ENCODE data around the gene STX10. TPM values are rescaled to one million over a fixed set of nuclear protein-coding genes. Genes with fewer than 3 reads are reported as not detected.
A peak's percentile ranks its signal among the peaks of the same experiment; 100 is the strongest.

Gene STX10
- total RNA-seq, 1 experiment from 2014 or later, result 56.9 TPM

DNA sequence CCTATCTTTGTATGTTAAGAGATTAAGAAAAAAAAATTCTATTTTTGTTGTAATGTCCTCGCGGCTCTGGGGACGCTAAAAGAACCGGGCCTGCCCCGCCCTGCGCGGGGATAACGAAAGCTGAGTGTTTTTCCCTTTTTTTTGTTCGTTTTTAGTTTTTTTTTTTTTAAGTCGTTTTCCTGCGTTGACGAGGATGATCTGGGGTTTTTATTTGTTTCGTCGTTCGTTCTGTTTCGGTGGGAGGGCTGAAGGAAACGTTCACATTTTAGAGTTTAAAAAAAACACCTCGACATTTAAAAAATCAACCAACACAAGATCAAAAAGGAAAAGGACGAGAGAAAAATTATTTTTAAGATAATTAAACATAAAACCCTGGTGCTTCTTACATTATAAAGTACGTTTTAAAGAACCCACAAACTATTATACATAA is 53.1 kb downstream of the STX10 start (continued):
- no peak for TF ChIP-seq PRDM15 (CRISPR knock-in tag; IDR thresholded peaks at IDR 0.05)
- TF ChIP-seq ZNF512 (CRISPR knock-in tag; IDR thresholded peaks at IDR 0.05; ENCODE audit: borderline replicate concordance), result no peak
- no peak for TF ChIP-seq ZNF423 (CRISPR knock-in tag; IDR thresholded peaks at IDR 0.05)
- TF ChIP-seq, protein P1, sequence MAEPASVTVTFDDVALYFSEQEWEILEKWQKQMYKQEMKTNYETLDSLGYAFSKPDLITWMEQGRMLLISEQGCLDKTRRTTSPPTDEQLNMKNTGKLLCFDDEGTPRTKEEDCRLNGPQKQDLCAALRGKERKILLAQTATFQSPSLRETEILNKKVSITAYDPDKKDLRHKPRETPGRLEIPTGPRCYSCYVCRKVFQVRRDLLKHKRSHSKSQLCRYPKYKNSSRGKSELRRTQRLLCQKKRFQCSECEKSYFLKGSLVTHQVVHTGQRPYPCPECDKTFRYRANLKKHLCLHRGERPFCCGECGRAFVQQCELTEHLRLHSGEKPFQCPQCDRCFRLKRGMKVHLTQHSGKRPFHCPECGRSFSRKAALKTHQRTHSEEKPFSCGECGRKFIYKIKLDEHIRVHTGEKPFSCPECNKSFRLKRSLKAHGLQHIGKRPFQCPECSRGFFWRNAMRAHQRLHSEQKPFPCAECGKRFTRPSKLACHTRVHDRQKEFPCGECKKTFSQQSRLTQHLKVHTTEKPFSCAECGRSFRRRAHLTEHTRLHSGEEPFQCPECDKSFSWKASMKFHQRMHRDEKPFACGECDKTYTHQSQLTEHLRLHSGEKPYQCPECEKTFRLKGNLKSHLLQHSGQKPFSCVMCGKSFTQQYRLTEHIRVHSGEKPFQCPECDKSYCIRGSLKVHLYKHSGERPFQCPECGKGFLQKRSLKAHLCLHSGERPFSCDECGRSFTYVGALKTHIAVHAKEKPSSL (CRISPR knock-in tag; conservative IDR thresholded peaks at IDR 0.05), result no peak
- no peak for TF ChIP-seq PRRX2 (CRISPR knock-in tag; IDR thresholded peaks at IDR 0.05)
- no peak for TF ChIP-seq NR2C2 (CRISPR knock-in tag; IDR thresholded peaks at IDR 0.05)
- TF ChIP-seq NFYB (CRISPR knock-in tag; conservative IDR thresholded peaks at IDR 0.05; ENCODE audit: low read depth), result no peak

- Mint-ChIP-seq H3K27me3 (ENCODE audit: low read depth) (peaks cover 74% of the 10 kb centered on the region), H3K4me1 (peaks cover 34% of the 10 kb centered on the region), H3K27ac (no peak overlapping the region), H3K36me3 (no peaks in the 10 kb centered on the region), H3K9me3 (no peaks in the 10 kb centered on the region), H3K4me3 (peak overlapping the region; percentile 89)
- ChIA-PET POLR2A (interaction anchor here (0.6 to 1.4 kb wide), 6 partner anchors 41 to 759 kb away, joined by 3 to 9 read pairs (median 3); no protein-coding TSS in a partner anchor), CTCF (interaction anchor here (0.6 to 9.2 kb wide), 22 partner anchors 8 to 285 kb away, joined by 3 to 276 read pairs (median 8); partner anchors contain the start of genes GCDH, IER2, NACC1 and STX10)
- DNase-seq (ENCODE audit: low spot score) (peak; percentile 75), ATAC-seq (peak; percentile 15)
- TF ChIP-seq GRHL2 (CRISPR knock-in tag; IDR thresholded peaks at IDR 0.05; ENCODE audit: insufficient replicate concordance, severe bottlenecking), result no peak
- TF ChIP-seq FOXP1 (CRISPR knock-in tag; IDR thresholded peaks at IDR 0.05; ENCODE audit: borderline replicate concordance), result peak; percentile 39; the same call in 1 of the 2 replicates
- TF ChIP-seq NFATC4 (CRISPR knock-in tag; IDR thresholded peaks at IDR 0.05), result no peak
- no peak for TF ChIP-seq FOXP4 (CRISPR knock-in tag; IDR thresholded peaks at IDR 0.05)
- no peak for TF ChIP-seq NFYB (CRISPR knock-in tag; conservative IDR thresholded peaks at IDR 0.05; ENCODE audit: low read depth)
- TF ChIP-seq, protein P2, sequence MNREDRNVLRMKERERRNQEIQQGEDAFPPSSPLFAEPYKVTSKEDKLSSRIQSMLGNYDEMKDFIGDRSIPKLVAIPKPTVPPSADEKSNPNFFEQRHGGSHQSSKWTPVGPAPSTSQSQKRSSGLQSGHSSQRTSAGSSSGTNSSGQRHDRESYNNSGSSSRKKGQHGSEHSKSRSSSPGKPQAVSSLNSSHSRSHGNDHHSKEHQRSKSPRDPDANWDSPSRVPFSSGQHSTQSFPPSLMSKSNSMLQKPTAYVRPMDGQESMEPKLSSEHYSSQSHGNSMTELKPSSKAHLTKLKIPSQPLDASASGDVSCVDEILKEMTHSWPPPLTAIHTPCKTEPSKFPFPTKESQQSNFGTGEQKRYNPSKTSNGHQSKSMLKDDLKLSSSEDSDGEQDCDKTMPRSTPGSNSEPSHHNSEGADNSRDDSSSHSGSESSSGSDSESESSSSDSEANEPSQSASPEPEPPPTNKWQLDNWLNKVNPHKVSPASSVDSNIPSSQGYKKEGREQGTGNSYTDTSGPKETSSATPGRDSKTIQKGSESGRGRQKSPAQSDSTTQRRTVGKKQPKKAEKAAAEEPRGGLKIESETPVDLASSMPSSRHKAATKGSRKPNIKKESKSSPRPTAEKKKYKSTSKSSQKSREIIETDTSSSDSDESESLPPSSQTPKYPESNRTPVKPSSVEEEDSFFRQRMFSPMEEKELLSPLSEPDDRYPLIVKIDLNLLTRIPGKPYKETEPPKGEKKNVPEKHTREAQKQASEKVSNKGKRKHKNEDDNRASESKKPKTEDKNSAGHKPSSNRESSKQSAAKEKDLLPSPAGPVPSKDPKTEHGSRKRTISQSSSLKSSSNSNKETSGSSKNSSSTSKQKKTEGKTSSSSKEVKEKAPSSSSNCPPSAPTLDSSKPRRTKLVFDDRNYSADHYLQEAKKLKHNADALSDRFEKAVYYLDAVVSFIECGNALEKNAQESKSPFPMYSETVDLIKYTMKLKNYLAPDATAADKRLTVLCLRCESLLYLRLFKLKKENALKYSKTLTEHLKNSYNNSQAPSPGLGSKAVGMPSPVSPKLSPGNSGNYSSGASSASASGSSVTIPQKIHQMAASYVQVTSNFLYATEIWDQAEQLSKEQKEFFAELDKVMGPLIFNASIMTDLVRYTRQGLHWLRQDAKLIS (CRISPR knock-in tag; IDR thresholded peaks at IDR 0.05; ENCODE audit: borderline replicate concordance), result no peak
- TF ChIP-seq ZNF232 (CRISPR knock-in tag; IDR thresholded peaks at IDR 0.05), result no peak
- TF ChIP-seq, protein P3, sequence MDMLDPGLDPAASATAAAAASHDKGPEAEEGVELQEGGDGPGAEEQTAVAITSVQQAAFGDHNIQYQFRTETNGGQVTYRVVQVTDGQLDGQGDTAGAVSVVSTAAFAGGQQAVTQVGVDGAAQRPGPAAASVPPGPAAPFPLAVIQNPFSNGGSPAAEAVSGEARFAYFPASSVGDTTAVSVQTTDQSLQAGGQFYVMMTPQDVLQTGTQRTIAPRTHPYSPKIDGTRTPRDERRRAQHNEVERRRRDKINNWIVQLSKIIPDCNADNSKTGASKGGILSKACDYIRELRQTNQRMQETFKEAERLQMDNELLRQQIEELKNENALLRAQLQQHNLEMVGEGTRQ (CRISPR knock-in tag; IDR thresholded peaks at IDR 0.05), result peak; percentile 19; the same call in 1 of the 2 replicates
- TF ChIP-seq, protein P4, sequence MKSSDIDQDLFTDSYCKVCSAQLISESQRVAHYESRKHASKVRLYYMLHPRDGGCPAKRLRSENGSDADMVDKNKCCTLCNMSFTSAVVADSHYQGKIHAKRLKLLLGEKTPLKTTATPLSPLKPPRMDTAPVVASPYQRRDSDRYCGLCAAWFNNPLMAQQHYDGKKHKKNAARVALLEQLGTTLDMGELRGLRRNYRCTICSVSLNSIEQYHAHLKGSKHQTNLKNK (CRISPR knock-in tag; IDR thresholded peaks at IDR 0.05), result no peak
- TF ChIP-seq MAX (CRISPR knock-in tag; IDR thresholded peaks at IDR 0.05), result peak; percentile 84; the same call in 1 of the 2 replicates
Measured at GRCh38 chr19:13095934-13096927, 53.9 kb downstream of the STX10 start.

Data from WTC11 (cell line).